ENCODE data around the gene R3HDM4.
"Not testable (repeated sequence)": the region's sequence is repeated elsewhere in the genome, so short reads cannot be mapped to it uniquely, and the experiment has no call there.

Gene R3HDM4

GRCh38 chr19:896434-896833, 16.6 kb downstream of the R3HDM4 start:
- no peak for DNase-seq (ENCODE audit: low read depth, low spot score)

- peak; percentile 96 for DNase-seq (ENCODE audit: low read depth, low spot score)
Measured at GRCh38 chr19:892894-893689, 19.9 kb downstream of the R3HDM4 start, which contains the start of the genes MED16 and RNU6-9. Gene MED16, minus strand, starts transcription at chr19:893187. Its CDS starts 2,056 bp downstream, at chr19:891131. Gene RNU6-9, plus strand, starts transcription at chr19:893484.

- no peak for DNase-seq (ENCODE audit: low read depth, low spot score)
Measured at GRCh38 chr19:892243-892893, 20.7 kb downstream of the R3HDM4 start.

GRCh38 chr19:891421-892200, 21.4 kb downstream of the R3HDM4 start:
- DNase-seq (ENCODE audit: low read depth, low spot score) = not testable (repeated sequence)

- no peak for DNase-seq (ENCODE audit: low read depth, low spot score)
Measured at GRCh38 chr19:890831-891230, 22.2 kb downstream of the R3HDM4 start.

GRCh38 chr19:889662-890295, 23.2 kb downstream of the R3HDM4 start:
- DNase-seq (ENCODE audit: low read depth, low spot score) = no peak

- DNase-seq (ENCODE audit: low read depth, low spot score) = no peak
Measured at GRCh38 chr19:888581-889385, 24.2 kb downstream of the R3HDM4 start.

- DNase-seq (ENCODE audit: low read depth, low spot score) = no peak
Measured at GRCh38 chr19:887599-887998, 25.4 kb downstream of the R3HDM4 start.

- DNase-seq (ENCODE audit: low read depth, low spot score) = peak; percentile 62
Measured at GRCh38 chr19:887072-887471, 25.9 kb downstream of the R3HDM4 start.

GRCh38 chr19:885536-886224, 27.3 kb downstream of the R3HDM4 start:
- no peak for DNase-seq (ENCODE audit: low read depth, low spot score)

GRCh38 chr19:884420-885211, 28.4 kb downstream of the R3HDM4 start:
- peak; percentile 45 for DNase-seq (ENCODE audit: low read depth, low spot score)

GRCh38 chr19:883661-884211, 29.3 kb downstream of the R3HDM4 start:
- DNase-seq (ENCODE audit: low read depth, low spot score) = peak; percentile 91

GRCh38 chr19:882871-883497, 30.0 kb downstream of the R3HDM4 start:
- no peak for DNase-seq (ENCODE audit: low read depth, low spot score)

- no peak for DNase-seq (ENCODE audit: low read depth, low spot score)
Measured at GRCh38 chr19:881385-882071, 31.5 kb downstream of the R3HDM4 start.

- DNase-seq (ENCODE audit: low read depth, low spot score) = no peak
Measured at GRCh38 chr19:879711-880438, 33.1 kb downstream of the R3HDM4 start.

GRCh38 chr19:878751-879561, 34.1 kb downstream of the R3HDM4 start:
- DNase-seq (ENCODE audit: low read depth, low spot score) = not testable (repeated sequence)

Measured in ELF-1 (cell line).